Activated T-cell treated with anti-CD3 and anti-CD28 coated beads for 4 hours (primary cell): ENCODE measurements around the gene RNGTT.
"Not testable (repeated sequence)": the region's sequence is repeated elsewhere in the genome, so short reads cannot be mapped to it uniquely, and the experiment has no call there.

Experiments used
- DNase-seq: peaks from one replicate; pipeline ENCODE4 v3.0.0-alpha.2; 2020

RNGTT gene

DNA sequence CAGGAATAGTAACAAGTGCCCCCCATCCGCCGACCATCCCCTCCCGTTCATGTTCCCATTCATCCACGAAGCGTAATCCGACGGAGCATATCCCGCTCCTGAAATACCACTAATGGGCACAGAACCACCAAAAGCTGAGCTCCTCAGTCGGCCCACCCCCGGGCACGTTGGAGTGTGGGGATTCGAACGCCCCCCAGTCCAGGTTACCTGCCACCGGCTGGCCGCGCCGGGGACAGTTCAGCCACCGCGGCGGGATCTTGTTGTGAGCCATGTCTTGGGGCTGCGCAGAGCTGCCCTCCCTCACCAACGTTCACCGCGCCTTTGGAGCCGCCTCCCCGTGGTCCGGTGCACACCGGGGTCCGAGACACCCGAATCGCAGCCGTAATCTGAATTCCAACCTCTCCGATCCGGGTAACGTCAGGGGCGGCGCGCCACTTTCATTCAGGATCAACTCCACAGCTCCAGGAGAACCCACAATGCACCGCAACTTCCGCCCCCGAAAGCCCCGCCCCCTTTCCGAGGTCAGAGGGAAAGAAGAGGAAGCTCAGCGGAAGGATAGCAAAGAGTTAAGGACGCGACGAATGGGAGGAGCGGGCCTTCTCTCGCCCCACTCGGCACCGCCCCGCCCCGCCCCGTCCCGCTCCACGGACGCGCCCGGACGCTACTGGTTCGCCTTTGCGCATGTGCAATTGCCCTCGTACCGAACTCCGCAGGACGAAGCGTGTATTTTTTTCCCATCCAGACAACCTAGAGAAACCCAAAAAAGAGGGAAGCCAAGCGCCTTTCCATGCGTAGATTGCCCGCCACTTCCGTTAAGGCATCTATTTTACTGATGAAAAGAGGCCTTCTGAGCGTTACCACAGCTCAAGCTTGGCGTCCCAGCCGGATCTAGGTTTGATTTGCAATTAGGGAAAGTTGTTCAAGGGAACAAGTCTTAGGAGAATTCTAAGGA, at the start of gene RNGTT:
TSS of gene RNGTT (minus strand) at position 480 of the 952 bp plus-strand sequence. CDS start at position 271, 209 bp downstream.
- peak; percentile 99 for DNase-seq

DNA sequence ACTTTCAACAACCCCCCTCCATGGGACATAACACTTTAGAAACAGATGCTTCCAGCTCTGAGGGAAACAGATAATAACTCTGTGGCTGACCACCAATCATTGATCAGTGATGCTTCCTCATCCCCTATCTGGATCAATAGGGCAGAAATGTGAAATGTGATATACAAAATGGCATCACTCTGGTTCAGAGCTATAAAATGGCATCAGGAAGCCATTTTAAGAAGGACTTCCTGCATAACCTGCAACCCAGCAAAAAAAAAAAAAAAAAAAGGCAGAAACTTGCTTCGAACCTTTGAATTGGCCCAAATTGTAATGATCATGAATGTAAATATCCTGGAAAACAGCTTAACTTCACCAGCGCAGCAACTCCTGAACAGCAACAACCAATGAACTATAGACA, 48.0 kb upstream of the RNGTT start:
- DNase-seq, result no peak

DNA sequence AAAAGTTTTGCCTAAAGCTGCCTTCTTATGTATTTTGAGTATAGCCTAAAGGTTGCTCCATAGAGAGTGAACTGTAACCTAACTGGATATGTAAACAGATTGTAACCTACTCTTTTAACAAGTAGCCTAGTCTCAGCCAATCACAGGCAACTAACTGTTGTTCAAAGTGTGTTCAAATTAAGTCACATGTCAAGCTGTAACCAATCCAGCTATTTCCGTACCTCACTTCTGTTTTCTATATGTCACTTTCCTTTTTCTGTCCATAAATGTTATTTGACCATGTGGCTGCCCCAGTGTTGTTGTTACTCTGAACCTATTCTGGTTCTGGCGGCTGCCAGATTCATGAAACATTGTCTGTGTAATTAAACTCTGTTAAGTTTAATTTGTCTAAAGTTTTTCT, 47.4 kb upstream of the RNGTT start:
- DNase-seq, result no peak

DNA sequence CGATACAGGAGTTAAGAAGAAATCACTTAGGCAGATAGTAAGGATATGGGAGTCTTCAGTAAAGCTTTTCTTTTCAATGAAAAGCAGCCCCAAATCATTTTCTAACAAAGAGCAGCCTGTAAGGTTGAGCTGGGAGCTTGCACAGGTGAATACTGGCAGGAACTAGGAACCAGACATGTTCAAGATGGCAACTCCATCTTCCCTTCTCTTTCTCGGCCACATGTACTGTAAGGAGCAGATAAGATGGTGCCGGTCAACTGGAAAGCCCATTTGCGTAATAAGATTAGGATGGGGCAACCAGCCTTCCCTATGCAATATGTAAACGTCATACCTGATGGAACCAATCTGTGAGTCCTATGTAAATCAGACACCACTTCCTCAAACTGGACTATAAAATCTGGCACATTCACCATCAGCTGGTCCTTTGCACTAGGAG, 46.2 kb upstream of the RNGTT start:
- no peak for DNase-seq

DNA sequence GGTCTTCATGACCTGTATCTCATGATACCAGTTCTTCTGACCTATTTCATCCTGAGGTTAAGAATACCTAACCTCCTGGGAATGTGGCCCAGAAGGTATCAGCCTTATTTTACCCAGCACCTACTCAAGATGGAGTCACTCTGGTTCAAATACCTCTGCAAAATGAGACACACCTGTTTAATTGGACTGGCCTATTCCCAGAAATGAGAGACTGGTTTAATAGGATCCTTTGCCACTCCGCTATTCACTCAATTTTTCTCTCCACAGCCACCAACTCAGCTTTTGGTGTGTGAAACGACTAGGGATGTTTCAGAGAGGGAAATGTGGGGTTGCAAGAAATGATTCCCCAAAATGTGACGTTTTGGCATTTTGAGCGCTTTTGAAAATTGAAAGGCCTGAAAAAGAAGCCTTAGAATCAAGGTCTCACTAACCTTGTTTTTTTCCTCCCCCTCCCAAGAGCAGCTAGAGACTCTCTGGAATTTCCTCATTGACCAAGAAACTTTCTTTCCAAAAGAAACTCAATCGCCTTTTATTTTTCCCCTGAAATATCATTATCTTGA, 45.5 kb upstream of the RNGTT start:
- DNase-seq, result no peak

DNA sequence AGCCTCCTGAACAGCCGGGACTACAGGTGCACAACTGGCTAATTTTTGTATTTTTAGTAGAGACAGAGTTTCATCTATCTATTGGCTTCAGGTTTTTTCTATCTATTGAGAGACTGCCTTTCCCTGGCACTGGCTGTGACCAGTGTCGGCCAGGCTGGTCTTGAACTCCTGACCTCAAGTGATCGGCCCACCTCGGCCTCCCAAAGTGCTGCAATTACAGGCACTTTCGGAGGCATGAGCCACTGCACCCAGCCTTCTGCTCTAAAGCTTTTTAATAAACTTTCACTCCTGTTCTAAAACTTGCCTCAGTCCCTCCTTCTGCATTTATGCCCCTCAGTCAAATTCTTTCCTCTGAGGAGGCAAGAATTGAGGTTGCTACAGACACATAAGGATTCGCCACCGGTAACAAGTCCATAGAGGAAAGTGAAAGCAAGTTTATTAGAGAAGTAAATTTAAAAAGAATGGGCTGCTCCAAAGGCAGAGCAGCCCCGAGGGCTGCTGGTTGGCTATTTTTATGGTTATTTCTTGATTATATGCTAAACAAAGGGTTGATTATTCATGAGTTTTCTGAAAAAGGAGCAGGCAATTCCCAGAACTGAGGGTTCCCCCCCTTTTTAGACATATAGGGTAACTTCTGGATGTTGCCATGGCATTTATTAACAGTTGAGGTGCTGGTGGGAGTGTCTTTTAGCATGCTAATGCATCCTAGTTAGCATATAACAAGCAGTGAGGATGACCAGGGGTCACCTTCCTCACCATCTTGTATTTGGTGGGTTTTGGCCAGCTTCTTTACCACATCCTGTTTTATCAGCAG, 44.8 kb upstream of the RNGTT start:
- no peak for DNase-seq

DNA sequence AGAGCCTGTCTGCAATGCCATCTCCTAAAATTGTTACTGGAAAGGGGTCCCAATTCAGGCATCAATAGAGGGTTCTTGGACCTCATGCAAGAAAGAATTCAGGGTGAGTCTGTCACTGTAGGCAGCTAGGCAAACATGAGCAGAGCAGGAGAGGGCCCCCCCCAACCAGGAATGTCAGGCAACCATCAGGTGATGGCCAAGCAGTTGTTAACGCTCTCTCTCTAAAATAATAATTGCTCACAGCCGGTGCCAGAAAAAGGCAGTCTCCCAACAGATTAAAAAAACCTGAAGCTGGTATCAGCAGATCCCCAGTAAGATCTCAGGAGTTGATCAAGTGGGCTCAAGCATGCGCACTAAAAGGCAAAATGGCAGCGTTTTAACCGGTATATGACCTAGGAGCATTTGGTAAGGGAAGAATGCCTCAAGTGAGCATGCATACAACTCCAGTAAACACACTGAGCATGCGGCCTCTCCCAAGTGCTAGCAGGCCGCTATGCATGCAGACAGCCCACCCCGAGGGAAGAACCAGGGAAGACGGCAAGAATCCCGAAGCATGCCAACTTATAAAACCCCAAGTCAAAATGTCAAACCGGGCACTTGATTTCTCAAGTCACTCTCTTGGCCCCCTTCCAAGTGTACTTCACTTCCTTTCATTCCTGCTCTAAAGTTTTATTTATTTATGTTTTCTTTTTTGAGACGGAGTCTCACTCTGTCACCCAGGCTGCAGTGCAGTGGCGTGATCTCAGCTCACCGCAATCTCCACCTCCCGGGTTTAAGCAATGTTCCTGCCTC, 44.0 kb upstream of the RNGTT start:
- DNase-seq, result no peak

DNA sequence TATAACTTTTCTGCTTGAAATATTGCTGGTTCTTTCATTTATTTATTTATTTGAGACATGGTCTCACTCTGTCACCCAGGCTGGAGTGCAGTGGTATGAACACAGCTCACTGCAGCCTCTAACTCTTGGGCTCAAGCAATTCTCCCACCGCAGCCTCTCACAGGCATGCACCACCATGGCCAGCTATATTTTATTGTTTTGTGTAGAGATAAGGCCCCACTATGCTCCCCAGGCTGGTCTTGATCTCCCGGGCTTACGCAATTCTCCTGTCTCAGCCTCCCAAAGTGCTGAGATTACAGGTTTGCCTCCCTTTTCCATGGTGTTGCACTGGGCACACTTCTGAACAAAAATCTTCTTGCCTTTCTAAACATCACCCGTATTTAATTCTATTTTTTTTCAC, 39.1 kb upstream of the RNGTT start:
- DNase-seq, result no peak

DNA sequence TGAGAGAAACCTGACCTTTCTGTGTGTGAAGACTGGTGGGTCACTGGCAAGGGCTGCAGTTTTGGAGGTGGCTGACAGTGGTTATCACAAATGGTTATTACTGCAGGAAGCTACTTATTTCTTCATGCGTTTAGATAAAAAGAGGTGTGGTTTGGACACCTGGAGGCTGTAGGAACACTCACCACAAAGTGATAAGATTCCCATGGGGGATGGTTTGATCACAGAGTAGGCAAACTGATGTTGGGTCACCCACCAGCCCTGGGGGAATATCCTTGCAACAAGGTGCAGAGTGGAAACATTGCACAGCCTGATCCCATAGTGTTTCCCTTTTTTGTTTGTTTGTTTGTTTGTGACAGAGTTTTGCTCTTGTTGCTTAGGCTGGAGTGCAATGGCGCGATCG, 33.9 kb upstream of the RNGTT start:
- no peak for DNase-seq

DNA sequence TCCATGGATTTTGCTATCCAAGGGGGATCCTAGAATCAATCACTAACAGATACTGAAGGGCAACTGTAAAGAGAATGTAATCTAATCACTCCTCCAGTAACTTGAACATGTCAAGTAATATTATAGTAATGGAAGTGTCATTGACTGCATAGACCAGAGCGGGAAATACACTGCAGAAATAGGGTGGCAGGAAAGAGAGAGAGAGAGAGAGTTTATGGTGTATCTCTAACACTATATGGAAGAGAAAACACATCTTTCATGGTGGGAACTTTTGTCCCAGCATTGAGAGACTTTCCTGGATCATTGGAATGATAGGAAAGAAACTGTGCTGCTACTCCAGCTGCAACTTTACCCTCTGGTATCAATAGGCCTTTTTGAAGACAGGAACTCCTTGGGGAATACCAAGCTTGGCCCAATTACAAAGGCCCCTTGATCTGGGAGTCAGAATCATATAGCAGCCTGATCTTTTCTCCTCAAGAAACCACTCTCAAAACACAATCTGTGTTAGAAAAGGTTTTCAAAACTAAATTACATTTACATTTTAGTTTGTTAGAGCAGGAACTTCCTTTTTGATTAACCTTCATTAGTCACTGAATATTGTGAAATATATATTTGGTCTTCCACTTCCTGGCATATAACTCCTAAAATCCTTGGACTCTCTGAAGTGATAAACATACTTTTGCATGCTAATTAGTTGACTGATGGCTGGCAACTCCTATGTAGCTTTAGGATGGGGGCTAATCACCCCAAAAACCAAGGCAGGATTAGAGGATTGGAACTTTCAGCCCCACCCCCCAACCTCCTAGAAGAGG, 29.5 kb upstream of the RNGTT start:
- no peak for DNase-seq

DNA sequence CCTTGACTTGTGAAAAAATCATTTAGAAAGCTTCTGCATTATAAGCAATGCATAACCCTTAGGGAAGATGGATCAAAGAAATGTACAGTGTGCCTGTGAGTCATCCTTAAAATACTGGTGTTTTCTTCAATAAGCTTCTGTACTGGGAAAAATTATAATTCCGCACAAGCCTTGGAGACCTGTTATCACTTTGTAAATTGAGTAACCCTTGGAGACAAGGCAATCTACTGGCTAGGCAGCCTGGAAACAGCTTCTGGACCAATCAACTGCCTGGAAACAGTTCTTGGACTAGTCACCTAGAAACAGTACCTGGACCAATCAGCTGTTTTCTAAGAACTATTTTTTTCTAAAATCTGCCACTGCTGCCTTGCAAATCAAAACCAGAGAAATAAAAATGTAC, 25.8 kb upstream of the RNGTT start:
- no peak for DNase-seq

DNA sequence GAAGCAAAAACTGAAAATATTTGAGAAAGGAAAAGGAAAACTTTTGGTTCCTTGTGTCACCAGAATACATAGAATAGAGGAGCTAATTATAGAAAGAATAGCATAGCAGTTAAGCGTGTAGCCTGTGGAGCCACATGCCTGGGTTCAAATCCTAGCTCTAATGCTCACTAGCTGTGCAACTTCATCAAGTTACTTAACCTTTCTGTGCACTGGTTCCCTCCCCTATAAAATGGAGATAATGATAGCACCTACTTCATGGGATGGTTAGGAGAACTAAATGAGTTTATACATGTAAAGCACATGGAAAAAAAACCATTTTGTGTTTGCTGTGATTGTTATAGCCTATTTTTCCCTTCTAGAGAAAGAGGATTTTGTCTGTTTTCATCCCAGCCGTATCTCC, 24.5 kb upstream of the RNGTT start:
- DNase-seq, result no peak

DNA sequence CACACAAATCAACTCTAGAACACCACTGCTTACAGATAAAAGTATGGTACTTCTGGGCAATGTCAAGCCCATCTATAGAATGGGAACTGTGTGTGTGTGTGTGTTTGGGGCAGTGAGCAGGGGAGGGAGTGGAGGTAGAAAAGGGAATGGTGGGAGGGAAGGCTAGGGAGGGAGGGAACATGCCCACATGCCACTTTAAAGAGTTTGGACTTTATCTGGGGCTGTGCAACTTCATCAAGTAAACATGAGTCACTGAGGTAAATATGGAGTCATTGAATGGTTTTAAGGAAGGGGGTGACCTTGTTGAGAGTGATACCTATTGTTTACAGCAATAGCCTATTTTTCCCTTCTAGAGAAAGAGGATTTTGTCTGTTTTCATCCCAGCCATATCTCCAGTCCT, 22.5 kb upstream of the RNGTT start:
- no peak for DNase-seq

DNA sequence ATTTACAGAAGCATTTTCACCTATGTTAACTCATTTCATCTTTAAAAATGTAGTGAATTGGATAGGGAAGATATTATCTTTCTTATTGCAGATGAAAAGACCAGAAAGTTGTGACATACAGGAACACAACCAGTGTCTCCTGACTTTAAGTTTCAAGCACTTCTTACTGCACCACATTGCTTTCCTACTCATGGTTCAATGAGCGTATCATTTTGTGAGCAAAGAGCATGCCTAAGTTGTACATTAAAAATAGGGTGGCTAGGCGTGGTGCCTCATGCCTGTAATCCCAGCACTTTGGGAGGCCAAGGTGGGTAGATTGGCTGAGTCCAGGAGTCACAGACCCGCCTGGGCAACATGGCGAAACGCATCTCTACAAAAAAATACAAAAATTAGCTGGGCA, 21.2 kb upstream of the RNGTT start:
- no peak for DNase-seq

DNA sequence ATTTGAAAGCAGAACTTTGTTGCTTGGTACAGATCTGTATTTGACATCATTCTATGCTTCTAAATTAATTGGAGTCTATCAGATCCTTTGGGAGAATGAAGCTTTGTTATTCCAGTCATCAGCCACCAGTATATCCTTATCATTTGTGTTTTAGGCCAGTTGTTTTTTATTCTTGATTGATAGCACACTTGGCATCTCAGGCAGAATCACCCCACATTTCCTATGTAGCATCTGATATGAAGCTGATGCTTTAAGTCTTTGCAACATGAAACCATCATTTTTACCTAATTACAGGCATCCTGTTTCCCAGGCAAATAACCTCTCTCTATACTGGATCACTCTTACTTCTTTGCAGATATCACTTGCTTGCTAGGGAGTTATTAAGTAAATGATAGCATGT, 20.7 kb upstream of the RNGTT start:
- DNase-seq, result no peak

DNA sequence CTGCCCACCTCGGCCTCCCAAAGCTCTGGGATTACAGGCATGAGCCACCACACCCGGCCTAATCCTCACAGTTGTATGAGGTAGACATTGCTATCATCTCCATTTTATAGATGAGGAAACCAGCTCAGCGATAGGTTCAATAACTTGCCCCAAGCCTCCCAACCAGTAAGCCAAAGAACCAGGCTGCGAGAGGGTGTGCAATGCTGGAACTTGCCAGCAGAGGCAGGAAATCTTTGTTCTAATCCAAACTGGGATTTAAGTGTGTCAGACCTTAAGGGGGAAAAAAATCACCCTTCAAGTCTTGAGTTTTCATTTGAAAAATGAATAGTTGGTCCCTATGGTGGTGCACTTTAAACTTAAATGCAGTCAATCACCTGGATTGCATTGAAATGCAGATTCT, 20.1 kb upstream of the RNGTT start:
- no peak for DNase-seq

DNA sequence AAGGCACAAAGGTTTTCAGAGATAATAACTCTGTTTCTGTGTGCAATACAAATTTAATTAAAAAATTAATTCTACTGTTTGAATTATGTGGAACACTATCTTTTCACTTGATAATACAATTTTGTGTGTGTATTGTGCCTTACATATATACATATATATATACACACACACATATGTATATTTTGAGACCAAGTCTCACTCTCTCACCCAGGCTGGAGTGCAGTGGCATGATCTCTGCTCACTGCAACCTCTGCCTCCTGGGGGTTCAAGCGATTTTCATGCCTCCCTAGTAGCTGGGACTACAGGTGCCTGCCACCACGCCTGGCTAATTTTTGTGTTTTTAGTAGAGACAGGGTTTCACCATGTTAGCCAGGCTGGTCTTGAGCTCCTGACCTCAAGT, 19.7 kb upstream of the RNGTT start:
- not testable (repeated sequence) for DNase-seq

DNA sequence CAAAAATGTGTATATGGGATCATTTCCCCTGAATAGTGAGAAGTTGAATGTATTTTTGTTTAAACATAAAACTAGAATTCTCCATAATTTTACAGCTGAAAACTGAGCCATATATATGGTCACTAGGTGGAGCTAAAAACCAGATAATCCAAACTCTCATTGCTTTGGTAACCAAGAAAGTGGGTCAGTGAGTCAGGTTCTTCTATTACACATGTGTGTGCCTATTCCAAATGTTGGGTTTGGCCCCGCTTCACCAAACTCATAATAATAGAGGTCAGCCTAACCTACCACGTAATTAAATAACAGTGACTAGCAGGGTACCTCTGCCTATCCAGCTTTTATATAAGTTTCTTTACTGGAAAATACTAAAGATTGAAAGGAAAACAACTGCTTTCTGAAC, 19.3 kb upstream of the RNGTT start:
- no peak for DNase-seq

DNA sequence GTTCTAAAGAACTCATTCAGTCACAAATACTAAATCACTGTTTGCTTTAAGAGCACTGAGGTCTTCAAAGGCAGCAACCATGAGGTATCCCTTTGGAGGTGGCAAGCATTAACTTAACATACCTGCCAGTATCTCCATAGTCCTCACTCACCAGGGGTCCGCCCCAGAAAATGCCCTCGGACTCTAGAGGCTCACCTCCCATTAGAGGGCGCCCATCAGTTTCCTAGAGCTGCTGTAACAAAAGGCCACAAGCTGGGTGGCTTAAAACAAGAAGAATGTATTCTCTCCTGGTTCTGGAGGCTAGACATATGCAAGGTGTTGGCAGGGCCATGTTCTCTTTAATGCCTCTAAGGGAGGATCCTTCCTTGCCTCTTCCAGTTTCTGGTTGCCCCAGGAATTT, 12.0 kb upstream of the RNGTT start:
- DNase-seq, result no peak

DNA sequence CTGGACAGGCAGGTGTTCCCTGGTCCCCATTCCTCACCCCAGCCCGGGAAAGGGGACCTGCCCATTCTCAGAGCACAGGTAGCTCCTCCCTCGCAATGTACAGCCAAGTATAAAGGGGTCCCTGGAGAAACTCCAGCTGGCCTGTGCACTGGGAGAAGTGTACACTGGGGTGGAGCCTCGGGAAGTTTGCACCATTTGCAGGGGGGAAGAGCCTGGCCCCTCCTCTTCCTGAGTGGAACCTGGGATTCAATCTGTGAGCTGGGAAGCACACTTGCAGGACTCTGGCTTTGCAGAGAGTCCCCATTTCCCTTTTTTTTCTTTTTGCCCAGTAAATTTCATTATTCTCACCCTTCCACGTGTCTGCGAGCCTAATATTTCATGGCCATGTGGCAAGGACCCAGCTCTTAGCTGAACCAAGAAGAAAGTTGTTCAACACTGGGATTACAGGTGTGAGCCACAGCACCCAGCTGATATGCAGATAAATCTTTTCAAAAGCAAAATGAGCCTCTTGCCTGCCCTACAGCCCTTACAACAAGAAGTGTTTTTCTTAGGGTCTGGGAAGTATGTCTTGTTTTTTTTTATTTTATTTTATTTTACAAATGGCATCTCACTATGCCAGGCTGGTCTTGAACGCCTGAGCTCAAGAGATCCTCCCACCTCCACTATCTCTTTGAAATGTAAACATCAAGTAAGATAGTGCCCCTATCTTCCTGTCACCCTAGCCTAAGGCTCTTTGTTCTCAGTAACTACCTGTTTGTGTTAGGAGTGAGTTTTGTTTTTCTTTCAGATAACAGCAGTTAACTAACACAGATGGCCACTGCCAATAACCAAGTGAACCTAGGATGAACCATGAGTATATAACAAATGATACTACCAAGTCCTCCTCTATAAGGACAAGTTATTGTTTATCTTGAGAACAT, 9.3 kb upstream of the RNGTT start:
- DNase-seq, result no peak

DNA sequence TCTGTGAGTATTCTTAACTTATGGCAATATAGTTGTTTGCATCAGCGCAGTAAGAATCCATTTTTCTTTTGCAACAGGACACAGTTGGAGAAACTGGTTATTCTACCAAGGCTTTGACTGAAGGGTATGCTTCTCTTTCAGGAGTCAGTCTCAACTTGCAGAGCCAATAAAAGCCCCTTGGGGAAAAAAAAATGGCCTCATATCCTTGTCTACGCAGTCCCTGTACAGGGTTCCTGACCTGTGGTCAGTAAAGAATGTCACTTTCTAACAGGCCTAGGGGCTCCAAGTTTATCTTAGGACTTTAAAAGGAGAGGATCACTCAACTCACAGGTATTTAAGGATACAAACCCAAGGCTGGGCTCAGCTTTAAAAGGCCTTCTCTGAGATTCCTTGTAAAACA, 6.9 kb upstream of the RNGTT start:
- DNase-seq, result no peak
